Measurements from ENCODE around the gene NRCAM.

NRCAM gene

DNA sequence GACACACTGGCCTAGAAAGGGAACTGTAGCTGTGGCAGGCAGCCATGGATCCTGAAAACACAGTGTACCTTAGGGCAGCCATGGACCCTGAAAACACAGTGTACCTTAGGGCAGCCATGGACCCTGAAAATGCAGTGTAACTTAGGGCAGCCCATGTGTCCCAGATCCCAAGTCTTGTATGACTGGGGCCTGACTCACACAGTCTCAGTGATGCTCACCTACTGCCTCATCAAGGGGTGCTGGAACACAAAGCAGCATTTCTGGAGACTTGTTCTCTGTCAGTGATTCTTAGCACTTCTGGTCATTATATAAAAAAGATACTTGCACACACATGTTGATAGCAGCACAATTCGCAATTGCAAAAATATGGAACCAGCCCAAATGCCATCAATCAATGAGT is 255.9 kb downstream of the NRCAM start:
- no peak overlapping the region for H3K4me3 ChIP-seq (ENCODE audit: low read depth, low read length)
- H3K36me3 ChIP-seq (ENCODE audit: control insufficient read depth, insufficient read depth, low read length), result no peaks in the 10 kb centered on the region
- peaks cover 22% of the 10 kb centered on the region for H3K4me1 ChIP-seq (ENCODE audit: control insufficient read depth, insufficient read depth, low read length)
- no peaks in the 10 kb centered on the region for H3K9me3 ChIP-seq (ENCODE audit: control insufficient read depth, insufficient read depth, low read depth, low read length)
- no peaks in the 10 kb centered on the region for H3K27me3 ChIP-seq (ENCODE audit: control insufficient read depth, insufficient read depth, low read length)
- H3K9ac ChIP-seq (ENCODE audit: low read length), result no peak overlapping the region
- no peak overlapping the region for H3K27ac ChIP-seq (ENCODE audit: low read depth, low read length)

DNA sequence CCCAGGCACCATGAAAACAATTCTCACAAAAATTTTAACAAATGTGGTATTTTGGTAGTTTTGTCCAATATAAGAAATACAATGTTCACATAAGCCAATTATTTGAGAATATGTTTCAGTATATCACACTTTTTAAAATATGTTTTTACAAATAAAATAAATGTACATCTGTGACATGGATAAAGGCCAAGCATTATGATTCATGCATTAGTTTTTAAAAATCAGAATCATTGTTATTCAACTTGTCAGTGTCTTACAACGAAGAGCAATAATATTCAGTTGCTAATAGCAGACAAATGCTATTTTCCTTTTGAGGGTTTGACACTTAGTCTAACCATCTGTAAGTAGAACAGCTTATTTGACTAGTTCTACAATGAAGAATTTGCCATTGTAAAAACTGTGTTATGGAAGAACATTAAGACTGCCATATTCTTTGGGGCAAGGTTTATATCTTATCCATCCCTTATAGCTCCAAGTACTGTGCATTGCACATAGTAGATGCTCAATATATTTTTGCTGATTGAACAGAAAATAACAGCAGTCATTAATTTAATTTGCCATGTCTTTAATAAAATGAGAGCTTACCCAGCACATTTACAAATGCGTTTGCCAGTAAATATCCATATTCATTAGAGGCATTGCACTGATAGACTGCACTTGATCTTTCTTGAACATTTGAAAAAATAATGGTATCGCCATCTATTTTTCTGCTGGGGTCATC is 258.7 kb downstream of the NRCAM start:
- Histone ChIP-seq H3K4me3 (ENCODE audit: low read depth, low read length) (no peak overlapping the region), H3K27me3 (ENCODE audit: control insufficient read depth, insufficient read depth, low read length) (no peaks in the 10 kb centered on the region), H3K9me3 (ENCODE audit: control insufficient read depth, insufficient read depth, low read depth, low read length) (no peaks in the 10 kb centered on the region), H3K9ac (ENCODE audit: low read length) (no peak overlapping the region), H3K4me1 (ENCODE audit: control insufficient read depth, insufficient read depth, low read length) (peaks cover 17% of the 10 kb centered on the region), H3K27ac (ENCODE audit: low read depth, low read length) (no peak overlapping the region), H3K36me3 (ENCODE audit: control insufficient read depth, insufficient read depth, low read length) (no peaks in the 10 kb centered on the region)

DNA sequence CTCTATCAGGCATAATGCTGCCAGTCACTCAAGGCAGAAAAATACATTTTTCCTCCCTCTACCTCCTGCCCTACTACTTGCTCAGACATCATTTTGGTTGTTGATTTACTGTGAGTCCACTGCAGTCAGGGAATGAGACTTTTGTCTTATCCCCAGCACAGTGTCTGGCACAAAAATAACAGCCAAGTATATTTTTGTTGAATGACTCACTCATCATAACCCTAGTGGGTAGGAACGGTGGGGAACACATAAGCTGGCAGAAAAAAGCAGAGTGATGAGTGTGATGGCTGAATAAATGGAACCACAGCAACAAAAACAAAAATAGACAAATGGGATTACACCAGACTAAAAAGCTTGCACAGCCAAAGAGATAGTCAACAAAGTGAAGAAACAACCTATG is 260.2 kb downstream of the NRCAM start:
- H3K9me3 ChIP-seq (ENCODE audit: control insufficient read depth, insufficient read depth, low read depth, low read length), result peaks cover 3% of the 10 kb centered on the region; the same call in 1 of the 2 replicates

DNA sequence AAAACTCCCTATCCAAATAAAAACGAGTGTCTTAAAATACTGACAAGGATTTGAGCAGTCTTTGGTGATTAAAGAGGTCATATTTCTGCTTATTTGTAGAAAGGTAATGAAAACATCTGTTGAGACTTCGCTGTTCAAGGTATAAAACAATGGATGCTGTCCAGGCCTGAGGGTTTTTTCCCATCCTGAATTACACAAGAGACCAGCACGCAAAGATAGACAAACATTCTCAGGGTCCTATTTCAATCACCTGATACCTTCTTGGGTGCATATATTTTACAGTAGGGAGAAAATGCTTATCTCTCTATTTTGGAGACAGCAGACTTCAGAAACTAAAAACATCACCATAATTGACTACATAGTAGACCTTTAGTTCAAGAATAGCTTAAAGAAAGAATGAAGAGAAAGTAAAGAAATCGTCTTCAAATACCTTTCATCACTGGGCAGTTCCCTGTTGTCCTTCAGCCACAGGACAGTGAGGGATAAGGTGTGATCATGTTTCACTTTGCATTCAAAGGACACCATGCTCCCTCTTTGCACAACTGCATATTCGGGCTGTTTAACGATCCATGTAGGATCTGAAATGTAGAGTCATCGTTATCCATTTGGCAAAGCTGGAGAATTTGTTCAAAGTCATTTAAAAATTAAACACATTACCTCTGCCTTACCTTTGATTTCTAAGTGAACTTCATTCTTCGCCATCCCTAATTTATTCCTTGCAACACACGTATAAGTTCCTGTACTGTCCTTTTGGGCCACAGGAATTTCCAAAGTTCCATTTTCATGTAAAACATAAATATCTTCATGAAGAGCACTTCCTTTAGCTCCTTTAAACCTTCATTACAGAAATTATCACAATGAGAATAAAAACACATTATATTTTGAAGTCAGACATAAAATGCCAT is 262.4 kb downstream of the NRCAM start:
- Histone ChIP-seq H3K9ac (ENCODE audit: low read length) (no peak overlapping the region), H3K4me3 (ENCODE audit: low read depth, low read length) (no peak overlapping the region), H3K36me3 (ENCODE audit: control insufficient read depth, insufficient read depth, low read length) (no peaks in the 10 kb centered on the region), H3K4me1 (ENCODE audit: control insufficient read depth, insufficient read depth, low read length) (peaks cover 7% of the 10 kb centered on the region; the same call in 1 of the 2 replicates), H3K27ac (ENCODE audit: low read depth, low read length) (no peak overlapping the region), H3K27me3 (ENCODE audit: control insufficient read depth, insufficient read depth, low read length) (no peaks in the 10 kb centered on the region), H3K9me3 (ENCODE audit: control insufficient read depth, insufficient read depth, low read depth, low read length) (peaks cover 3% of the 10 kb centered on the region; the same call in 1 of the 2 replicates)

More for the DNA sequence above, 260.2 kb downstream of the NRCAM start:
- H3K36me3 ChIP-seq (ENCODE audit: control insufficient read depth, insufficient read depth, low read length), result no peaks in the 10 kb centered on the region
- H3K4me1 ChIP-seq (ENCODE audit: control insufficient read depth, insufficient read depth, low read length), result peaks cover 7% of the 10 kb centered on the region; the same call in 1 of the 2 replicates
- no peak overlapping the region for H3K27ac ChIP-seq (ENCODE audit: low read depth, low read length)
- no peaks in the 10 kb centered on the region for H3K27me3 ChIP-seq (ENCODE audit: control insufficient read depth, insufficient read depth, low read length)
- H3K4me3 ChIP-seq (ENCODE audit: low read depth, low read length), result no peak overlapping the region
- no peak overlapping the region for H3K9ac ChIP-seq (ENCODE audit: low read length)

DNA sequence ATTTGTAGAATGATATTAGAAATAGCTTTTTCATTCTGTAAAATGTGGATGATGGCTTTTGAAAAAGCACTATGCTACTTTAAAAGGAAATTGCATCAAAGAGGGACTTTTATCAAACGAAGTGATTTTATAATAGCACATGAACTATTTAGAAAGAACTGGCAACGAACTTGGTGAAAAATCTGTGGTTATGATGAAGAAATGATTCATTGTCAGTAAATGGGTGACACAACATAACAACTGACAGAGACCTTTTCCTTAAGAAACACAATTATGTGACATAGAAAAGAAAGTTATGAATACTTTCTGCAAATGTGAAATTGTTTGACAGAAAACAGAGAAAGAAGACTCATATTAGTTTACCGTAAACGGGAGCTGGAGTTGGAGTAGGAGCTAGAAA is 265.3 kb downstream of the NRCAM start:
- Histone ChIP-seq H3K4me1 (ENCODE audit: control insufficient read depth, insufficient read depth, low read length) (peaks cover 7% of the 10 kb centered on the region; the same call in 1 of the 2 replicates), H3K9me3 (ENCODE audit: control insufficient read depth, insufficient read depth, low read depth, low read length) (peaks cover 3% of the 10 kb centered on the region; the same call in 1 of the 2 replicates), H3K9ac (ENCODE audit: low read length) (no peak overlapping the region), H3K27me3 (ENCODE audit: control insufficient read depth, insufficient read depth, low read length) (no peaks in the 10 kb centered on the region), H3K27ac (ENCODE audit: low read depth, low read length) (no peak overlapping the region), H3K36me3 (ENCODE audit: control insufficient read depth, insufficient read depth, low read length) (no peaks in the 10 kb centered on the region), H3K4me3 (ENCODE audit: low read depth, low read length) (no peak overlapping the region)

DNA sequence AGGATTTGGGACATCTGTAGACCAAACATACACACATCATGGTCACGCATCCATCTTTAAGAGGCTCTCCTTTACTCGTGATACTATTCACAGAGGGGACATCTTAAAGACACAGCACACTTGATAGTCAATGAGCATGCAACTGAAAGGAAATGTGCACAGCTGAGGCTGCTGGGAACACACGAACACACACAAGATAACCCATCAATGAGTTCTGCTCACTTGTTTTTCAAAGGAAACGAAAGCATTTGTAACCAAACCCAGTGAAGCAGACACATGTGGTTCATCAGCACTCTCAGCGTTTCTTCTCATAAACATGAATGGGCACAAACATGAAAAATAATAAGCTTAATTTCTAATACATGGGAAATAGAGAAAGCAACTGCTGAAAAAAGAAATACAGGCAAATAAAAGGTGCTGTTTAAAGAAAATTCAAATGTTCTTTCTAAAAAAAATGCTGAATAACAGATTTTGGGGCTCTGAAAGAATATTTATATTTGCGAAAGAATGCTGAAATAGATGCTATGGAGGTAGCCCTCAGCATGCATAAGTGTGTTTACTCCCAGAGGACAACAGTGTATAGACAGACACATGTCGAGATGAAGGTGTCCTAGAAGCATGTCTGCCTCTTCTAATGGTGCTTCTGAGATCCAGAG is 266.4 kb downstream of the NRCAM start:
- Histone ChIP-seq H3K27ac (ENCODE audit: low read depth, low read length) (no peak overlapping the region), H3K27me3 (ENCODE audit: control insufficient read depth, insufficient read depth, low read length) (no peaks in the 10 kb centered on the region), H3K9ac (ENCODE audit: low read length) (no peak overlapping the region), H3K36me3 (ENCODE audit: control insufficient read depth, insufficient read depth, low read length) (no peaks in the 10 kb centered on the region), H3K4me1 (ENCODE audit: control insufficient read depth, insufficient read depth, low read length) (peaks cover 7% of the 10 kb centered on the region; the same call in 1 of the 2 replicates), H3K9me3 (ENCODE audit: control insufficient read depth, insufficient read depth, low read depth, low read length) (peaks cover 3% of the 10 kb centered on the region; the same call in 1 of the 2 replicates), H3K4me3 (ENCODE audit: low read depth, low read length) (no peak overlapping the region)

DNA sequence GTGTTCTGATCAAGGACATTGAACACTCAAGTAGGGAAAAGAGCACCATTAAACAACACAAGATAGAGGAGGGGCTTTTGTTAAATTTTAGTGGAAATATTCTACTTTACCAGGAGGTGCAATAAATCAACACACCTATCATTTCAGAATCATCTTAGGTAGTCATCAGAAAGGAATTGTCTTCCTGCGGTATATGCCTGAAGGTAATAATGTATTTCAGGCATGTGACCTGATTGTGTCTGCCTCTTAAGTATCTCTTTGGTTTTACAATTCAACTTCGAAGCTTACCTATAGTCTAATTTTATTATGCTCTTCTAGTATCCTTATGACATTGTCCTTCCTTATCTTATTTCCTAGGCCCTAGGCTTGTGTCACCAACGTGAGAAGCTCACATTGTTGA is 267.5 kb downstream of the NRCAM start:
- H3K36me3 ChIP-seq (ENCODE audit: control insufficient read depth, insufficient read depth, low read length), result no peaks in the 10 kb centered on the region
- no peak overlapping the region for H3K4me3 ChIP-seq (ENCODE audit: low read depth, low read length)
- H3K9me3 ChIP-seq (ENCODE audit: control insufficient read depth, insufficient read depth, low read depth, low read length), result peaks cover 3% of the 10 kb centered on the region; the same call in 1 of the 2 replicates
- no peak overlapping the region for H3K27ac ChIP-seq (ENCODE audit: low read depth, low read length)
- no peak overlapping the region for H3K9ac ChIP-seq (ENCODE audit: low read length)
- H3K4me1 ChIP-seq (ENCODE audit: control insufficient read depth, insufficient read depth, low read length), result peaks cover 3% of the 10 kb centered on the region; the same call in 1 of the 2 replicates
- no peaks in the 10 kb centered on the region for H3K27me3 ChIP-seq (ENCODE audit: control insufficient read depth, insufficient read depth, low read length)

DNA sequence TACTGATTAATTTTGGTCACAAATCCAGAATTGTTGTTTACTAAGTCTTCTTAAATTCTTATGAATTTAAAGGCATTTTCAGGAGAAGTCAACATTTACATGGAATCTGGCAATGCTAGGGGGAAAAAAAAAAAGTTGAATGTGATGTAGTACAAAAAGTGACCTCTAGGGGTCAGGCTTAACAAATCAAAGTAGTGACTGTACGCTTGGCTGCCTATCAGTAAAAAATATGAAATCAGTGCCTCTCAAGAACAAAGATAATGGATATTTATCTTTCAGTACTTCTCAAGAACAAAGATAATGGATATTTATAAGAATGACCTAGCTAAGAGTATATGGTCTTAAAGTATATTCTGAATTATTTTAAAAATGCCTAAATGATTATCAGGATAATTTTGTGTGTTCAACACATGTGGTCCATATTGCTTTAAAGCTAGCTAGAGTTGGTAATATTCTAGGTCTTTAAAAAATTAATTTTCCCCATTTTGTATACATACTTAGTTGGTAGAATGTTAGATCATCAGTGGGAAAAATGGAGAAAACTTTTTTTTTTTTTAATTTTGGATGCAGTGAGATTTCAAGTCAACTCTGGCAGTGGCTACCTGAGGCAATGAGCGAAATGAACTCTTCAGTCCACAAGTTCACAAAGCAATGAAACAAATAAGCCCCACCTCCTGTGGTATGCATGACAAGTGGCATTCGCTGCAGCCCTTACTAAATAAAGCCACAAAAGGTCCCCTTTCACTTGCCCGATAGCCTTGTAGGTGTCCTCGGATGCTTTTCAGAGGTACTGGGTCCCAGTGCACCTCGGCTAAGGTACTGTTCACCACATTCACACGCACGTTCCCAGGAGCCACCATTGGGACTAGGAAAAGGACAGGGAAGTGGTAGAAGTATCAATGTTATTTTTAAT is 274.9 kb downstream of the NRCAM start:
- Histone ChIP-seq H3K4me3 (ENCODE audit: low read depth, low read length) (no peak overlapping the region), H3K36me3 (ENCODE audit: control insufficient read depth, insufficient read depth, low read length) (no peaks in the 10 kb centered on the region), H3K27me3 (ENCODE audit: control insufficient read depth, insufficient read depth, low read length) (no peaks in the 10 kb centered on the region), H3K9me3 (ENCODE audit: control insufficient read depth, insufficient read depth, low read depth, low read length) (no peaks in the 10 kb centered on the region), H3K9ac (ENCODE audit: low read length) (no peak overlapping the region), H3K4me1 (ENCODE audit: control insufficient read depth, insufficient read depth, low read length) (0 out of 2 replicates have a peak, but pooled peaks cover 3% of the 10 kb centered on the region), H3K27ac (ENCODE audit: low read depth, low read length) (no peak overlapping the region)

DNA sequence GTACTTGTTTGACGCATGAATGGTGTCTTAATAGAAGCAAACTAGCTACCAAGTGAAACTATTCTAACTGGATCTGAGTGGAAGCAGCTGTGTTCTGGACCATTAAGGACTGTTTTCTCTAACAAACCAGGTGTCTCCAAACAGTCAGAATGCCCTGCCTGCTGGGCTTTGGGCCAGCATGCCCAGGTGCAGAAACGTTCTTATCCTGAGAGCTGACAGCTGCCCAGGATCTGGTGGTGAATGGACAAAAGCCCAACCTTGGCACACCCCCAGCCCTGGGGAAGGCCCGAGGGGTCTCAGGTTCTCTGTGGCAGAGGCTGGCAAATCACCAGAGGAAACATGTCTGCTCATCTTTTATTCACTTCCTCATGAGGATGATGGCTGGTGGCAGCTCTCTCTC is 277.8 kb downstream of the NRCAM start:
- H3K27me3 ChIP-seq (ENCODE audit: control insufficient read depth, insufficient read depth, low read length), result no peaks in the 10 kb centered on the region
- H3K4me1 ChIP-seq (ENCODE audit: control insufficient read depth, insufficient read depth, low read length), result 0 out of 2 replicates have a peak, but pooled peaks cover 3% of the 10 kb centered on the region
- no peaks in the 10 kb centered on the region for H3K36me3 ChIP-seq (ENCODE audit: control insufficient read depth, insufficient read depth, low read length)
- no peak overlapping the region for H3K9ac ChIP-seq (ENCODE audit: low read length)
- no peak overlapping the region for H3K27ac ChIP-seq (ENCODE audit: low read depth, low read length)
- no peak overlapping the region for H3K4me3 ChIP-seq (ENCODE audit: low read depth, low read length)
- no peaks in the 10 kb centered on the region for H3K9me3 ChIP-seq (ENCODE audit: control insufficient read depth, insufficient read depth, low read depth, low read length)

DNA sequence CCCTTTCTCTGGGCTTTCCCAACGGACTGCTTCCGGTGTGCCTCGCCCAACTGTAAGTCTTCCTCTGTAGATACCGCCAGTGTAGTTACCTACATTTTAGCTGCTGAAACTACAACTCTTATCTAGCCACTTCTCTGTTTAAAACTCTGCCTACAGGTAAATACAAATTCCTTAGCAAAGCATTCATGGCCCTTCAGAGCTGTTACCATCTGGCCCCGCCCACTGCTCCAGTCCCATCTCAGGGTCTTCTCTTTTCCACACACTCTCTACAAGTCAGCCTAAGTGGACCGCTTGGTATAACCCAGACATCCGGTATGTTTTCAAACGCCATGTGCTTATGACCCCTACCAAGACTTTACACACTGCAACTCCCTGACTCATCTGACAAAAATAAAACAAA is 285.1 kb downstream of the NRCAM start:
- H3K4me1 ChIP-seq (ENCODE audit: control insufficient read depth, insufficient read depth, low read length), result peaks cover 9% of the 10 kb centered on the region
- no peaks in the 10 kb centered on the region for H3K27me3 ChIP-seq (ENCODE audit: control insufficient read depth, insufficient read depth, low read length)
- H3K9ac ChIP-seq (ENCODE audit: low read length), result no peak overlapping the region
- H3K9me3 ChIP-seq (ENCODE audit: control insufficient read depth, insufficient read depth, low read depth, low read length), result no peaks in the 10 kb centered on the region
- no peak overlapping the region for H3K27ac ChIP-seq (ENCODE audit: low read depth, low read length)
- no peaks in the 10 kb centered on the region for H3K36me3 ChIP-seq (ENCODE audit: control insufficient read depth, insufficient read depth, low read length)
- no peak overlapping the region for H3K4me3 ChIP-seq (ENCODE audit: low read depth, low read length)
